ENCODE measurements around the gene CXCL17. TPM values are rescaled to one million over a fixed set of nuclear protein-coding genes. Genes with fewer than 3 reads are reported as not detected.
"Not testable (repeated sequence)": the region's sequence is repeated elsewhere in the genome, so short reads cannot be mapped to it uniquely, and the experiment has no call there.

The CXCL17 gene
- total RNA-seq, 1 experiment from 2014 or later, result 0.61 TPM

DNA sequence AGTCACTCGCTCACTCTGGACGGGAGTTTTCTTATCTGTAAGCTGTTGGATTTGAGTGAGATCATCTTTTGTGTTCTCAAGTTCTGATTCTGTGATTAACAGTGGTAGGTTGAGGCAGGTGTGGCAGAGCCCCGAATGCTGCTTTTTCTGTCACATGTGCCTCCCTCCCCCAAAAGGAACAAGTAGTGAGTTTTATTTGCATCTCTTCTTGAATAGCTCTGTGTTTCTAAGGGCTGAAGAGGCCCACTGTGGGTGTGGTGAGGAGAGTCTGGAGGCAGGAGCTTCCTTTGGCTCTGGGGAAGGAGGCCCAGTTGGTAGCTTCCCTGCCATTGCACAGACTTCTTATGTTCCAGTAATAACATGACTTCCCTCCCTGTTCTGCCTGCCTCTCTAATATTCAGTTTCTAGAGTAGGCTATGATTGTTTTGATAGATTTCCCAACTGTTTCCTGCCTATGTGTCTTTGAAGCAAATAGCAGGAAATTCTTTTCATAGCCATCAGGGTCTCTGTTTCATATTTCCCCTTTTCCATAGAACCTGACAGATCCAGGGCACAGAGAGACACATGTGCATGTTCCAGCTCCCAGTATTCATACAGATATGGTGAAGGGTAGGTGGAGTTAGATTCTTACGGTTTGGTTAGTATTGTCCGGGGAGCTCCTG is 23.9 kb upstream of the CXCL17 start:
- no peak for DNase-seq (ENCODE audit: low spot score)

DNA sequence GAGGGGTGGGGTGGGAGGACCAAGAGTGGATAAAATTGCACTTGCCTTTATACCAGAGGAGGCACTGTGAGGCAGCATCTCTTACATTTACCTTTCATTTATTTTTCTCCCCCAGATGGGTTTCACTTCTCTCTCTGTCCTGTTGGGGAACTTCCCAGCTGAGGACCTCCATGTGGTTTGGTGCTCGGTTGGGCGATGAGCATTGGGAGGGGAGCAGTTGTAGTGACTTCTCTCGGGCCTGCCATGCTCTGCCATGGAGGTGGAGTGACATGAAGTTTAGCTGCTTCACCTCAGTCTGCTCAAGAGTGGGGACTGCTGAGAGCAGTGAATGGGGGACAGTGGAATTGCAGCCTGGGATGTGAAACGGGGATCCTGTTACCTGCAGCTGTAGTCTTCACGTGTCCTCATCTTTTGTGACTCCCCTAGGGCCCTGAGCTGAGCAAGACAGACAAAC is 23.1 kb upstream of the CXCL17 start:
- no peak for DNase-seq (ENCODE audit: low spot score)

GRCh38 chr19:42461700-42462324 is 19.1 kb upstream of the CXCL17 start:
- peak; percentile 94 for DNase-seq (ENCODE audit: low spot score)

DNA sequence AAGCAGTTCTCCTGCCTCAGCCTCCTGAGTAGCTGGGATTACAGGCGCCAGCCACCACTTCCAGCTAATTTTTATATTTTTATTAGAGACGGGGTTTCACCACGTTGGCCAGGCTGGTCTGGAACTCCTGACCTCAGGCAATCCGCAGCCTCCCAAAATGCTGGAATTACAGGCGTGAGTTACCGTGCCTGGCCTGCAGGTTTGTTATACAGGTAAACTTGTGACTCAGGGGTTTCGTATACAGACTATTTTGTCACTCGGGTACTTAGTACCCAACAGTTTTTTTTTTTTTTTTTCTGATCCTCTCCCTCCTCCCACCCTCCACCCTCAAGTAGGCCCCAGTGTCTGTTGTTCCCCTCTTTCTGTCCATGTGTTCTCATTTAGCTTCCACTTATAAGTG is 18.5 kb upstream of the CXCL17 start:
- peak; percentile 77 for DNase-seq (ENCODE audit: low spot score)

- no peak for DNase-seq (ENCODE audit: low spot score)
Measured at GRCh38 chr19:42459926-42460325, 17.2 kb upstream of the CXCL17 start.

DNA sequence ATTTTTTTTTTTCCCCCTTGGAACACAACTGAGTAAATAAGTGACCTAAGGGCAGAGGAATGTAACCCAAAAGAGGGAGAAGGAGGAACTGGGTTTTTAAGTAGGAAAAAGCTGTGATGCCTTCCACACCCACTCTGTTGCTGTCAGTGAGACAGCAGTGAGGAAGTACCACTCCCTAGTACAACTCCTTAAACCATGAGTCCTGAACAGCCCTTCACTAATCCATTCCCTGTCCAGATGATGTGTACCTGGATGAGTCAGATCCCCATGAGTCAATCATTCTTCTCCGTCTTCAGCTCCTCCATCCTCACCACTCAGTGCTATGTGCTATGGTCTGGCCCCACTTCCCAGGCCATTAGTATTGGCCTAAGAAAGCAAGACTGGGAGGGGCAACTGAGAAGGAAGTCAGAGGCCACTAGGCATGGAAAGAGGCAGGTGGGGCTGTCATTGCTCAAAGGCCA is 12.9 kb upstream of the CXCL17 start:
- DNase-seq (ENCODE audit: low spot score), result peak; percentile 98

DNA sequence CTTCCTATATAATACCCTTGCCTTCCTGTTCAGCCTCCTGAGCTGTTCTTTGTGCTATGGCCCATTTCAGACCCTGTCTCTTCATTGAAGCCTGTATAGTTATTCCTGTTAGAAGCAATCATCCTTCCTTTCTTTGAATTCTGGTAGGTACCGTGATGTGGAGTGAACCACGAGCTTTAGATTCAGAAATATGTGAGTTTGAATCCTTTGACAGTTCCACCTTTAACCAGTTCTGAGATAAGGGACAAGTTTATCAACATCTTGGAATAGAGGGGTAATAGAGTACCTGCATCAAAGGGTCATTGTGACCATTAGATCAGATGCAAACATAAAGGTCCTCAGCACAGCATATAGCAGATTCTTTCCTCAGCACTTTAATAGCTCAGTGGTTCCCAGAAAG is 12.3 kb upstream of the CXCL17 start:
- no peak for DNase-seq (ENCODE audit: low spot score)

GRCh38 chr19:42452590-42452989 is 9.8 kb upstream of the CXCL17 start:
- no peak for DNase-seq (ENCODE audit: low spot score)

DNA sequence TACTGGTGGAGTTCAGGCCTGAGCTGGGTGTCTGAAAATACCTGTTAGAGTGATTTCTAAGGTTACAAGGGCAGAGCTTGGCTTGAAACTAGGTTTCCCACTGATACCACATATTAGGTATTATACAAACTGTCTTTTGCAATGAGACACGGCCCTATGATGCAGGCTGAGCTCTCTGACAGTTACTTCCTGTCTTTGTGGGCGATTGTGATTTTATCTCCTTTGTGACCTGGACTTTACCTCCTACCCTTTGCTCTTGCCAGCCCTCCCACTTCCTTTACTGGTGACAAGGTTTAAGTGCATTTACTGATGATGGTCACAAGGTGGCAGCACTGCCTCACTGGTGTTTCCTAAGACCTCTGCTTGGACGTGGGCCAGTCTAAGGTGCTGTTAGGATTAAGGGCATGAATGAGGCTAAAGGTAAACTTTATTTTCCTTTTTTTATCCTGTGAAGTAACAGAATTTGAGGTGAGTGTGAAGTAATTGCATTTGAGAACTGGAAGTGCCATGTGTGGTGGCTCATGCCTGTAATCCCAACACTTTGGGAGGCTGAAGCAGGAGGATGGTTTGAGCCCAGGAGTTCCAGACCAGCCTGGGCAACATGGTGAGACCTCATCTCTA is 7.7 kb upstream of the CXCL17 start:
- peak; percentile 100 for DNase-seq (ENCODE audit: low spot score)

DNA sequence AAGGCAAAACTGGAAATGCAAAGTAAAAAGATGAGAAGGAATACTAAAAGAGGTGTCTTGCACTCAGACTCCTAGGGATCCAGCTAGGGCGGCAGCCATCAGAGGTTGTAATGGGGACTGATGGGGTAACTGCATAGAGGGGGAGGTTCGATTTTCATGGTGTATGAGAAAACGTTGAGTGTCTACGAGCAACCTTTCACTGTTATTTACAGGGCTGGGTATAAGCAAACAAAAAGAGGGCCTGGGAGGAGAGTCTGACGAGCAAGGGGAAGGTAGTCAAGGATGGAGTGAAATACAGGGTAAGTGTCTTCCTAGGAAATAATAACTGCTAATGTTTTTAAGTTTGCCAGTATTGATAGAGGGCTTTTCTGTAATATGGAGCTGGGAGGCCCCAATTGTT is 5.6 kb upstream of the CXCL17 start:
- DNase-seq (ENCODE audit: low spot score), result not testable (repeated sequence)

GRCh38 chr19:42445948-42446347 is 3.2 kb upstream of the CXCL17 start:
- DNase-seq (ENCODE audit: low spot score), result no peak

DNA sequence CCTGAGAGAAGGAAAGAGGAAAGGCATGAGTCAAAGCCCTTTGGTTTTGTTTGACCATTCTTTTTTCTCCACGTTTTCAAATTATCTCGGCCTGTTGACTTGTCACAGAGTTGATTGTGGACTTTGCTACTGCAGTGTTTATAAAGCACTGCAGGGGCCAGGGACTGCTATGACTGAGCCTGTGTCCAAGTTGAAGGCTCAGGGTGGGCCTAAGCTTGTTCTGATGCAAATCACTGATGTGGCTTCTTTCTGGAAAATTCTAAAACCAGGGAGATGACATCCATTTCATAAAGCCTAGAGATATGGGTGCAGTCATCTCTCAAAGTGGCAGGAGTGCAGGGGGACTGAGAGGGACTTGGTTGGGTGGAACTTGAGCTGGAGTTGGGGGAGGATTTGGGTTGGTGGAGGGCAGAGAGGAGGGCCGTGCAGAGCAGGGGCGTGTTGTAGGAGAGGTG is 1.2 kb upstream of the CXCL17 start:
- DNase-seq (ENCODE audit: low spot score), result peak; percentile 59

DNA sequence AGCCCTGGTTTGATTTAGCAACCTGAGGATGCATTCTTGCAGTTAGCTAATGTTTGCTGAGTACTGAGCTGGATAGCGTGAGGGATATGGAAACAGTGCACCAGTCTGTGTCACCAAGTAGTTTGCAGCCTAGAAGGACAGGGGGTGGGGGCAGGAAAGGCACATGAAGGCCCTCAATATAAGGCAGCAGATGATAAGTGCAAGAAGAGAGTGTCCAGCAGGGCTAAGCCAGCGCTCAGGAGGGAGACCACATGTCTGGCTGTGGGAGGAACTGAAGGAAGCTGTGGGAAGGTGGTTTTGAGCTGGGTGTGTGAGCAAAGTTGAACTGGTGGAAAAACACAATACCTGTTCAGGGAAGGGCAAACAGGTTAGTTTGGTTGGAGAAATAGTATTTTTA is 1.7 kb downstream of the CXCL17 start:
- DNase-seq (ENCODE audit: low spot score), result peak; percentile 92

DNA sequence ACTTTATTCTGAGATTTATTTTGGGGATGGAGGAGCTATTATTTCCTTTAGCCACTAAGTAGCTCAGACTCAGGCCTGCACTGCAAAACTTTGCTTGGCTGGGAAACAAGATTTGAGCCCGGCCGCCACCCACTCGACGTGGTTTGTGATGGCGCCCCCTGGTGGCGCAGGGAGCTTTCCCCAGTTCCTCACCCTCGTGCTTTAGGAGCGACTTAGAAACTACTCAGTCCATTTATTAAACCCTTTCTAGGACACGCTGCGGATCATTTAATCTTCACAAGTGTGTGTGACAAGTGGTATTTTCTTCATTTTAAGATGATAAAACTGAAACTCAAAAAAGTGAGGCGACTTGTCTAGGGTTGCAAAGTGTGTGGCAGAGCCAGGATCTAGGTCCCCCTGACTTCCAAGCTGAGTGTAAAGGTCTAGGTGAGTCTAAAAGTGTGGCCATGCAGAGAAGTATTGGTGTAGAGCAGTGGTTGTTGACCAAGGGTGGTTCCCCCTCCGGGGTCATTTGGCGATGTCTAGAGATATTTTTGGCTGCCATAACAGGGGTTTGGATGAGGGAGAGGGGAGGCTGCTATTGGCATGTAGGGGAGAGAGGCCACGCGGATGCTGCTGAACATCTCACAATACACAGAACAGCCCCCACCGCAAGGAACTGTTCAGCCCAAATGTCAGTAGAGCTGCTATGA is 2.2 kb downstream of the CXCL17 start:
- DNase-seq (ENCODE audit: low spot score), result peak; percentile 96

DNA sequence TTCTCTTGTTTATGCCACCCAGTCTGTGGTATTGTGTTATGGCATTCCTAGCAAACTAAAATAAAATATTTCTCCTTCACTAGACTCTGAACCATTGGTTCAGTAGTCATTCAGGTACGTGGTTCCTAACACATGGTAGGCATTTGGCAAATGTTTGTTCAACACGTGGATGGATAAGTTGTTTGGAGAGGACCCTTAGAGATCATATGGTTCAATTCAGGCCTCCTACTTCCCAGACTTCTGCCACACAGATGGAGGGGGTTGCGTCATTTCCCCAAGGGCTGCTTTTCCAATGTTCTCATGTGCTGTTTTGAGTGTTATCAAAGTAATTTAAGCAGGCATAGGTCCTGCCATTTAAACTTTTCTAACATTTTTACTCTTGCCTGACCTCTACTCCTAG is 6.7 kb downstream of the CXCL17 start:
- DNase-seq (ENCODE audit: low spot score), result no peak

- DNase-seq (ENCODE audit: low spot score), result no peak
Measured at GRCh38 chr19:42435316-42435715, 7.4 kb downstream of the CXCL17 start.

GRCh38 chr19:42433503-42434260 is 9.1 kb downstream of the CXCL17 start:
- DNase-seq (ENCODE audit: low spot score), result peak; percentile 97

DNA sequence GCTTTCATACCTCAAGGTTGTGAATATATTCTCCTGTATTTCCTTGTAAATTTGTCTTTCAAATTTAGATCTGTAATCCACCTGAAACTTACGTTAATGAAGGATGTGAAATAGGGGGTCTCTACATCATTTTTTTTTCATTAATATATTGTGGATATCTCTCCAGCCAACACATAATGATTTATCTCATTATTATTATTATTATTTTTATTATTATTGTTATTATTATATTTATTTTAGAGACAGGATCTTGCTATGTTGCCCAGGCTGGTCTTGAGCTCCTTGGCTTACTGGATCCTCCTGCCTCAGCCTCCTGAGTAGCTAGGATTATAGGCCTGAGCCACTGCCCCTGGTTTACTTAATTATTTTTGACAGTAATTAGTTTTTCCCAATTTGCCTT is 11.3 kb downstream of the CXCL17 start:
- DNase-seq (ENCODE audit: low spot score), result no peak

DNA sequence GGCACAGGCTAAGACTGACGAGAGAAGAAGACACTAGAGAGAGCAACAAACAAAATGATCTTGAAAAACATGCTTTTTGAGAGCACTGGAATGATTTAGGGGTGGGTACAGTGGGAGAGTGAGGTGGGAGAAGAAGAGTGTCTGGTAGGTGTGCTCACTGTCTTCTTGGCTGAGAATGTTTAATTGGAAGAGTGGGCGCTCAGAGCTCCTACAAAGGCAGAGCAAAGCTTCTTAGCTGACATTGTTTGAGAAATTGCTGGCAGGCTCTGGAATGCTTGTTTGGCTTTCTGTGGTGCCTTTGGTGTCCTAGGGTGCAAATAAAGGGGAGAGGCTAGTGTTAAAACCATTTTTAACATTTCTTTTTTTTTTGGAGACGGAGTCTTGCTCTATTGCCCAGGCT is 14.1 kb downstream of the CXCL17 start:
- no peak for DNase-seq (ENCODE audit: low spot score)

DNA sequence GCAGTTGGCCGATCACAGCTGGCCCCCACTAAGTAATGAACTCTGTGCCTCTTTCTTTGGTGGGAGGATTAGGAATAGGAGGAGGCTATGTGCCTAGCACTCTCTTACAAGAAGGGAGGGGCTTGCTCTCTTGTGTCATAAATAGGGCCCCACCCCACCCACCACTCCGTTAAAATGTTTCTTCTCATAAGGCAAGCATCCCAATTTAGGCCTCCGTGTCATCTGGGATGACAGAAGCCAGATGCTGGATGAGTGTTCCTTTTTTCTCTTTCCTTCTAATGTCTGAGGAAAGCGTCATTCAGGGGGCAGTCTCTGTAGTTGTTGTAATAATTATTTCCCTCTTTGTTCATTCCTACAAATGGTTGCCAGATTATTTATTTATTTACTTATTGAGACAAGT is 15.4 kb downstream of the CXCL17 start, which contains the start of gene LIPE:
TSS of gene LIPE (minus strand) at position 76 of the 400 bp plus-strand sequence. CDS start 239 bp downstream, outside the sequence.
- no peak for DNase-seq (ENCODE audit: low spot score)

DNA sequence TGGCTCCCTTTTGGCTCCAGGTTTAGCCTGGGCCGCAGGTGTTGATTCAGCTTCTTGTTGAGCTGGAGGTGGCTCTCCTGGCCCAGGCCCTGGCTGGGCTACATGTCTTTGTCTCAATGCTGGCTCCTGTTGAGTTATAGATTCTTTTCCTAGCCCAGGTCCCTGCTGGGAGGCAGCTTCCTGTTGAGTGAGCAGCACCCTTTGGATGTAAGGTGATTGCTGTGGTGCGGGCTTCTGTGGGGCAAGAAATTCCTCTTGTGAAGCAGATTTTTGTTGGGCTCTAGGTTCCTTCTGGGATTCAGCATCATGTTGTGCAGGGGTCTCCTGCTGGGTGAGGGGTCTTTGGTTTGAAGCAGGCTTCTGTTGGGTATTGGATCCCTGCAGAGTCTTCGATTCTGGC is 16.1 kb downstream of the CXCL17 start:
- no peak for DNase-seq (ENCODE audit: low spot score)
